GM18505 (cell line): ENCODE measurements around the gene ADGRV1.
"Not testable (repeated sequence)": the region's sequence is repeated elsewhere in the genome, so short reads cannot be mapped to it uniquely, and the experiment has no call there.

ENCODE experiments used
- ATAC-seq: cut with Tn5 transposase; IDR thresholded peaks from one replicate; pipeline ENCODE4 v1.9.1; 2021; ENCODE audit not compliant: unreplicated experiment
- POLR2A ChIP-seq: IDR thresholded peaks from 4 replicates; pipeline ENCODE4 v1.6.1; 2011; ENCODE audit warnings: borderline replicate concordance; ENCODE audit not compliant: insufficient read depth, insufficient read length; ENCODE audit errors: extremely low read depth

ADGRV1 gene

GRCh38 chr5:90601468-90601867 is 42.9 kb downstream of the ADGRV1 start:
- ATAC-seq, result no peak
- no peak for TF ChIP-seq POLR2A

GRCh38 chr5:90602681-90603080 is 44.1 kb downstream of the ADGRV1 start:
- ATAC-seq, result no peak
- no peak for TF ChIP-seq POLR2A

- ATAC-seq, result no peak
Observed at GRCh38 chr5:90606539-90606938, 47.9 kb downstream of the ADGRV1 start.

GRCh38 chr5:90612919-90613318 is 54.3 kb downstream of the ADGRV1 start:
- ATAC-seq, result peak; percentile 99
- TF ChIP-seq POLR2A, result no peak

More at GRCh38 chr5:90606539-90606938, 47.9 kb downstream of the ADGRV1 start:
- TF ChIP-seq POLR2A, result no peak

- ATAC-seq, result peak; percentile 3
- TF ChIP-seq POLR2A, result no peak
Observed at GRCh38 chr5:90613459-90613858, 54.9 kb downstream of the ADGRV1 start.

- no peak for ATAC-seq
Observed at GRCh38 chr5:90613918-90614504, 55.4 kb downstream of the ADGRV1 start.

GRCh38 chr5:90615355-90615754 is 56.8 kb downstream of the ADGRV1 start:
- TF ChIP-seq POLR2A, result no peak
- no peak for ATAC-seq

More at GRCh38 chr5:90613918-90614504, 55.4 kb downstream of the ADGRV1 start:
- TF ChIP-seq POLR2A, result no peak

- no peak for TF ChIP-seq POLR2A
- ATAC-seq, result no peak
Observed at GRCh38 chr5:90618071-90618470, 59.5 kb downstream of the ADGRV1 start.

GRCh38 chr5:90619762-90620161 is 61.2 kb downstream of the ADGRV1 start:
- not testable (repeated sequence) for ATAC-seq

- ATAC-seq, result no peak
- TF ChIP-seq POLR2A, result no peak
Observed at GRCh38 chr5:90621848-90622247, 63.3 kb downstream of the ADGRV1 start.

GRCh38 chr5:90626493-90626892 is 67.9 kb downstream of the ADGRV1 start:
- no peak for TF ChIP-seq POLR2A
- ATAC-seq, result no peak

GRCh38 chr5:90628492-90628891 is 69.9 kb downstream of the ADGRV1 start:
- ATAC-seq, result no peak
- TF ChIP-seq POLR2A, result no peak

- ATAC-seq, result no peak
Observed at GRCh38 chr5:90632791-90633190, 74.2 kb downstream of the ADGRV1 start.

GRCh38 chr5:90636948-90637347 is 78.4 kb downstream of the ADGRV1 start:
- TF ChIP-seq POLR2A, result no peak
- ATAC-seq, result no peak

More at GRCh38 chr5:90632791-90633190, 74.2 kb downstream of the ADGRV1 start:
- TF ChIP-seq POLR2A, result no peak

GRCh38 chr5:90637731-90638130 is 79.1 kb downstream of the ADGRV1 start:
- TF ChIP-seq POLR2A, result no peak
- no peak for ATAC-seq
